ENCODE measurements around the gene HEG1.

HEG1 gene

DNA sequence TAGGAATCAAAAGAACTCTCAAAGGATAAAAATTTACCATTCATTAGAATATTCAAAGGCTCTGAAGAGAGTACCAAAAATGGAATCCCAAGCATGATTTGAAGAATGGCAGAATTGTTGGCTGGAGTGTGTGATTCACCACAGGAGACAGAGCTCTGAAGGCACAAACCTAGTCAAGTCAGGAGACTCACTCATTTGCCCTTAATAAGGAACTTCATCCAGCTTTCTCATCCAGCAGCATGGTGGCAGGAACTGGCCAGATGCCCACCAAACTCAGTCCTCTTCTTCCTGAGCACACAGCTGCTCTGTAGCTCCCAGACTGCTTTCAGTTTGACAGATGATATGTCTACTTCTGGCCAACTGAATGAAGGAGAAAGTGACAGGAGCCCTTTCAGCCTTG lies 16.5 kb upstream of the HEG1 start:
- DNase-seq (ENCODE audit: low spot score): no peak

DNA sequence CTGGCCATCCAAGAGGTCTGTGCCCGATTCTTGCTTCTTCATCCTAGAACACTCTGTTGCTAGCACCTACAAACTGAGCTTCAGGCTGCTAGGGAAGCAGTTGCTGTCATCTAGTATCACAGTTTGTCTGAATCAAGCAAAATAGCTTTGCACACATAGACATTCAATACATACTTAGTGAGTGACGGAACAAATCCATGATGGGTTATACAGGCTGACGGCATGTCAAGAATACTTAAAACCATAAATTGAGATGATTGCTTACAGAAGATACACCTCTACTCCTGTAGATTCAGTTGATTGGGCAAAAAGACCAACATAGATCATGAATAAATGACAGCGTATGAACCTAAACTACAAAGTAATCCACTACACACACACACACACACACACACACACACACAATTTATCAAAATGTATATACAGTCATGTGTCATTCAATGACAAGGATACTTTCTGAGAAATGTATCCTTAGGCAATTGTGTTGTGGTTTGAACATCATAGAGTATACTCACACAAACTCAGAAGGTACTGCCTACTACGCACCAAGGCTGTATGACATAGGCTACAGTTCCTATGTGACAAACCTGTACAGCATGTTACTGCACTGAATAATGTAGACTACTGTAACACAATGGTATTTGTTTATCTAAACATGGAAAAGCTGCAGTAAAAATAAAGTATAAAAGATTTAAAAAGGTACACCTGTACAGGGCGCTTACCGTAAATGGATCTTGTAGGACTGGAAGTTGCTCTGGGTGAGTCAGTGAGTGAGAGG lies 14.4 kb upstream of the HEG1 start:
- H3K27ac ChIP-seq (ENCODE audit: poor library complexity, severe bottlenecking): no peak overlapping the region
- H3K36me3 ChIP-seq (ENCODE audit: low read depth): no peaks in the 10 kb centered on the region
- TF ChIP-seq, protein P1, sequence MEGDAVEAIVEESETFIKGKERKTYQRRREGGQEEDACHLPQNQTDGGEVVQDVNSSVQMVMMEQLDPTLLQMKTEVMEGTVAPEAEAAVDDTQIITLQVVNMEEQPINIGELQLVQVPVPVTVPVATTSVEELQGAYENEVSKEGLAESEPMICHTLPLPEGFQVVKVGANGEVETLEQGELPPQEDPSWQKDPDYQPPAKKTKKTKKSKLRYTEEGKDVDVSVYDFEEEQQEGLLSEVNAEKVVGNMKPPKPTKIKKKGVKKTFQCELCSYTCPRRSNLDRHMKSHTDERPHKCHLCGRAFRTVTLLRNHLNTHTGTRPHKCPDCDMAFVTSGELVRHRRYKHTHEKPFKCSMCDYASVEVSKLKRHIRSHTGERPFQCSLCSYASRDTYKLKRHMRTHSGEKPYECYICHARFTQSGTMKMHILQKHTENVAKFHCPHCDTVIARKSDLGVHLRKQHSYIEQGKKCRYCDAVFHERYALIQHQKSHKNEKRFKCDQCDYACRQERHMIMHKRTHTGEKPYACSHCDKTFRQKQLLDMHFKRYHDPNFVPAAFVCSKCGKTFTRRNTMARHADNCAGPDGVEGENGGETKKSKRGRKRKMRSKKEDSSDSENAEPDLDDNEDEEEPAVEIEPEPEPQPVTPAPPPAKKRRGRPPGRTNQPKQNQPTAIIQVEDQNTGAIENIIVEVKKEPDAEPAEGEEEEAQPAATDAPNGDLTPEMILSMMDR (IDR thresholded peaks at IDR 0.05; ENCODE audit: poor library complexity, severe bottlenecking): no peak
- ATAC-seq (ENCODE audit: low read depth): no peak
- no peak overlapping the region for H3K4me3 ChIP-seq (ENCODE audit: severe bottlenecking)
- no peaks in the 10 kb centered on the region for H3K27me3 ChIP-seq (ENCODE audit: insufficient read depth, poor library complexity, severe bottlenecking)
- peaks cover 5% of the 10 kb centered on the region for H3K4me1 ChIP-seq (ENCODE audit: insufficient read depth, poor library complexity, severe bottlenecking)
- no peaks in the 10 kb centered on the region for H3K9me3 ChIP-seq (ENCODE audit: severe bottlenecking)
- DNase-seq (ENCODE audit: low spot score): no peak

More for the DNA sequence above, 16.5 kb upstream of the HEG1 start:
- Histone ChIP-seq H3K4me3 (ENCODE audit: severe bottlenecking) (no peak overlapping the region), H3K36me3 (ENCODE audit: low read depth) (no peaks in the 10 kb centered on the region), H3K27ac (ENCODE audit: poor library complexity, severe bottlenecking) (no peak overlapping the region), H3K9me3 (ENCODE audit: severe bottlenecking) (no peaks in the 10 kb centered on the region), H3K4me1 (ENCODE audit: insufficient read depth, poor library complexity, severe bottlenecking) (no peaks in the 10 kb centered on the region), H3K27me3 (ENCODE audit: insufficient read depth, poor library complexity, severe bottlenecking) (no peaks in the 10 kb centered on the region)
- no peak for ATAC-seq (ENCODE audit: low read depth)
- TF ChIP-seq, protein P1 (IDR thresholded peaks at IDR 0.05; ENCODE audit: poor library complexity, severe bottlenecking): no peak

DNA sequence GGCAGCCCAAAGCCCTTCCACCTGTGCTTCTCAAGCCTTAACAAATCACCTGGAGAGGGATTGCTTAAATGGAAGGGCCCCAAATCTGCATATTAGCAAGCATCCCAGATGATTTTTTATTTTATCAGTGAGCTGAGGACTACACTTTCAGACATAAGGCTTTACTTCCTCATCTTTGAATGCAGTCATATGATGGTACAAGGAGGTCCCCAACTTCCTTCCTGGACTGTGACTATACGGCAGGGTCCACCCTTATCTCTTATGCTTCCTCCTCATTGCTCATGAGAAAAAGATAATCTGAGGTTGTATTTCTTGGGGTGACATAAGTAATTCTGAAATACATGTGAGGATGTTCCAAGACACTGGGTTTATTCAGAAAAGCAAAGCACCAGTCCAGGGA lies 13.7 kb upstream of the HEG1 start:
- Histone ChIP-seq H3K4me1 (ENCODE audit: insufficient read depth, poor library complexity, severe bottlenecking) (peaks cover 5% of the 10 kb centered on the region), H3K4me3 (ENCODE audit: severe bottlenecking) (no peak overlapping the region), H3K27ac (ENCODE audit: poor library complexity, severe bottlenecking) (no peak overlapping the region), H3K9me3 (ENCODE audit: severe bottlenecking) (no peaks in the 10 kb centered on the region), H3K27me3 (ENCODE audit: insufficient read depth, poor library complexity, severe bottlenecking) (no peaks in the 10 kb centered on the region), H3K36me3 (ENCODE audit: low read depth) (no peaks in the 10 kb centered on the region)
- ATAC-seq (ENCODE audit: low read depth) (no peak), DNase-seq (ENCODE audit: low spot score) (no peak)
- TF ChIP-seq, protein P1 (IDR thresholded peaks at IDR 0.05; ENCODE audit: poor library complexity, severe bottlenecking): no peak

DNA sequence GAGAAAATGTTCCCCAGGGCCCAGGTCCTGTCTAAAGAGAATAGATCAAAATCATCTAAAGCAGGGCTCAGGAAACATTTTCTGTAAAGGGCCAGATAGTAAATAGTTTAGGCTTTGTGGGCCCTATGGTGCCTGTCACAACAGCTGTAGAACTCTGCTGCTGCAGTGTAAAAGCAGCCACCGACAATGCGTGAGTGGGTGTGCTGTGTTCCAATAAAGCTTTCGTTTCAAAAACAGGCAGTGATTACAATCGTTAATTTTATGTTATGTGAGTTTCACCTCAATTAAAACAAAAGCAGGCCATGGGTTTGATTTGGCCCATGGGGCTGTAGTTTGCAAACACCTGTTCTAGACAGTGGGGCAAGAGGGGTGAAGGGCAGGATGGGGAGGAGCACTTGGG lies 12.5 kb upstream of the HEG1 start:
- DNase-seq (ENCODE audit: low spot score) (no peak), ATAC-seq (ENCODE audit: low read depth) (no peak)
- H3K27me3 ChIP-seq (ENCODE audit: insufficient read depth, poor library complexity, severe bottlenecking): no peaks in the 10 kb centered on the region
- no peak overlapping the region for H3K4me3 ChIP-seq (ENCODE audit: severe bottlenecking)
- TF ChIP-seq, protein P1 (IDR thresholded peaks at IDR 0.05; ENCODE audit: poor library complexity, severe bottlenecking): no peak
- H3K4me1 ChIP-seq (ENCODE audit: insufficient read depth, poor library complexity, severe bottlenecking): peaks cover 12% of the 10 kb centered on the region
- H3K9me3 ChIP-seq (ENCODE audit: severe bottlenecking): no peaks in the 10 kb centered on the region
- no peak overlapping the region for H3K27ac ChIP-seq (ENCODE audit: poor library complexity, severe bottlenecking)
- no peaks in the 10 kb centered on the region for H3K36me3 ChIP-seq (ENCODE audit: low read depth)

DNA sequence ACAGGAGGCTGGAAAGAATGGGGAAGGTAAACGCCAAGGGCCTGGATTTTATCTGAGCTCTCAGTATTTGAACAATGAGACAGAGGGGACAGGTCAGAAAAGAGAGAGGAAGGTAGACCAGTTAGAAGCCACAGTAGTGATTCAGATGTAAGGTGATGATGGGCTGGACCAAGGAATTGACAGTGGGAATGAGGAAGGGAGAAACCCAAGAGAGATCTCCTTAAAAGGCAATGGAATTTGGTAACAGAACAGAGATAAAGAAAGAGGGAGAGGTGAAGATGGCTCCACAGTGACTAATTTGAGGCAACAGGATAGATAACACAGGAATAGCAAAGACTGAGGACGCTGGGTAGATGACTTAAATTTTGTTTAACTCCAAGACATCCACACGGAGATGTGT lies 11.4 kb upstream of the HEG1 start:
- ATAC-seq (ENCODE audit: low read depth): peak; percentile 22; the same call in 2 of the 3 replicates
- H3K4me1 ChIP-seq (ENCODE audit: insufficient read depth, poor library complexity, severe bottlenecking): peaks cover 19% of the 10 kb centered on the region
- H3K36me3 ChIP-seq (ENCODE audit: low read depth): no peaks in the 10 kb centered on the region
- TF ChIP-seq, protein P1 (IDR thresholded peaks at IDR 0.05; ENCODE audit: poor library complexity, severe bottlenecking): no peak
- H3K27me3 ChIP-seq (ENCODE audit: insufficient read depth, poor library complexity, severe bottlenecking): no peaks in the 10 kb centered on the region
- no peak for DNase-seq (ENCODE audit: low spot score)
- H3K27ac ChIP-seq (ENCODE audit: poor library complexity, severe bottlenecking): peak overlapping the region; percentile 8
- no peaks in the 10 kb centered on the region for H3K9me3 ChIP-seq (ENCODE audit: severe bottlenecking)
- no peak overlapping the region for H3K4me3 ChIP-seq (ENCODE audit: severe bottlenecking)

All from RWPE2 (cell line).